CD1c-positive myeloid dendritic cell (primary cell): ENCODE results near the gene CCNG1.

Experiments
- DNase-seq: peaks from one replicate; pipeline ENCODE4 v3.0.0-alpha.2; 2016; ENCODE audit errors: extremely low spot score

CCNG1 gene

DNA sequence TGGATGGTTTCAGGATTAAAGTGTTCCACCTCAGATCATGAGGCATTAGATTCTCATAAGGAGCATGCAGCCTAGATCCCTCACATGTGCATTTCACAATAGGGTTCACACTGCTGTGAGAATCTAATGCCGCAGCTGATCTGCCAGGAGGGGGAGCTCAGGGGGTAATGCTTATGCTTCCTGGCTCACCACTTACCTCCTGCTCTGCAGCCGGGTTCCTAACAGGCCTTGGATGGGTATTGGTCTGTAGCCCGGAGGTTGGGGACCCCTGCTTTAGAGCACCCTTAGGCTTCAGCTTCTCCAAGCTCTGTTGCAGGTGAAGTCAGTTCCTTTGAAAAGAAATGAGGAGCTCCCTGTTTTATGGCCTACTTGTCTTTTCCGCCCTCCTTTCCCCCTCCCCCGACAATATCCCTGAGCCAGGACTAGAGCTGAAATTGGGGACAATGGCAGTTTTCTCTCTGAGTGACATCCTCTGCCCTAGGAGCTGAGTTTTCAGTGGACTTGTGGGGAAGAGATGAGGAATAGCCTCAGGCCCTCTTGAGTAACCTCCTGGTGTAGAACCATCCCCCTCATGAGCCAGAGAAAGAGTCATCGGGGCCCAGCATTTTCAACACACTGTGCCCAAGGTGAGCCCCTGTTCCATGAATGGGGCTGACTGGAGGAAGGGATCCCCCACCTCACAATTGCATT is 51.8 kb downstream of the CCNG1 start:
- DNase-seq: peak; percentile 25

DNA sequence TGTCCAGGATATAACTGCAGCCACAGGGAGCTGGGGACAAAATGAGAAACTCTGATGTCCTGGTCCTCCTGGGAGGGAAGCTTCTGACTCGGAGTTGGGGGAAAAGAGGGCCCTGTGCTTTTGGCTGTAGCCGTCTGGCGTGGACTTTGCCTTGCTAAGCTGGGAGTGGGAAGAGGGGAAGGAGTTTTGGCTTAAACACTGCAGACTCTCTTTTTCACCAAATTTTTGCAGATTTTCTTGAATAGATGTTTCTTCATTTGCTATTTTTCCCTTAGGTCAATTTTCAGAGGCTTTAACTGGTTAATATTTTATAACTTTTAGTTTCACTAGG is 52.3 kb downstream of the CCNG1 start:
- DNase-seq: no peak
